HG03025 (cell line): ENCODE data around the gene HCAR3.
"Not testable (repeated sequence)": the region's sequence is repeated elsewhere in the genome, so short reads cannot be mapped to it uniquely, and the experiment has no call there.

Experiments
- ATAC-seq: cut with Tn5 transposase; IDR thresholded peaks from one replicate; pipeline ENCODE4 v1.9.1; 2021; ENCODE audit warnings: mild to moderate bottlenecking, moderate library complexity; ENCODE audit not compliant: unreplicated experiment, low FRiP score

Gene HCAR3

DNA sequence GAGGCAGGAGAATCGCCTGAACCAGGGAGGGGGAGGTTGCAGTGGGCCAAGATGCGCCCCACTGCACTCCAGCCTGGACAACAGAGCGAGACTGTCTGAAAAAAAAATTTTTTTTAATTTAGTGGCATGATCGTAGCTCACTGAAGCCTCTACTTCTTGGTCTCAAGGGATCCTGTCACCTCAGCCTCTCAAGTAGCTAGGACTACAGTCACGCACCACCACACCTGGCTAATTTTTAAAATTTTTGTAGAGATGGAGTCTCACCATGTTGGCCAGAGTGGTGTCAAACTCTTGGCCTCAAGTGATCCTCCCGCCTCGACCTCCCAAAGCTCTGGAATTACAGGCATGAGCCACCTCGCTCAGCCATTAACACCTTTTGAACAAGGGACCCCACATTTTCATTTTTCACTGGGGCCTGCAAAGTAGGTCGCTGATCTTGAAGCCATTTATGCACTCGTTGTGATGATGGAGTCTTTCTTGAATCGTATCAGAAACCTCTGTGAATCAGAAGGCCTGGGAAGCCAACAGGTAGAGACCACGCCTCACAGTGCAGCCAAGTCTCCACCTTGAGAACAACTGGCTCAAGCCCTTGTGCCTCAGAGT lies 8.1 kb upstream of the HCAR3 start:
- no peak for ATAC-seq

DNA sequence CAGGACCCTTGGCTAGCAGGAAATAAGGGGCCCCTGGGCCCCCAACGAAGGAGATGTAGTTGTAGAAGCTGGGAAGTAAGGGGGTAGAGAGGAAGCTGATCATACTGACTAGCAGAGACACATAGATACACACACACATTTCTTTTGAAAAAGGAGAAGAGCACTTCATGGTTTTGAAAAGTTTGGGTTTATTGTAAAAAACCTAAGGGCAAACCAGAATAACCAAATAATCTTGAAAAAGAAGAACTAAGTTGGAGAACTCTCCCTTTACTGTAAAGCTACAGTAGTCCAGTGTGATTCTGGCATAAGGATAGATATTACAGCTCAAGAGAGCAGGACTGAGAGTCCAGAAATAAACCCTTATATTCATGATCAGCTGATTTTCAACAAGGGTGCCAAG lies 5.8 kb upstream of the HCAR3 start:
- no peak for ATAC-seq

DNA sequence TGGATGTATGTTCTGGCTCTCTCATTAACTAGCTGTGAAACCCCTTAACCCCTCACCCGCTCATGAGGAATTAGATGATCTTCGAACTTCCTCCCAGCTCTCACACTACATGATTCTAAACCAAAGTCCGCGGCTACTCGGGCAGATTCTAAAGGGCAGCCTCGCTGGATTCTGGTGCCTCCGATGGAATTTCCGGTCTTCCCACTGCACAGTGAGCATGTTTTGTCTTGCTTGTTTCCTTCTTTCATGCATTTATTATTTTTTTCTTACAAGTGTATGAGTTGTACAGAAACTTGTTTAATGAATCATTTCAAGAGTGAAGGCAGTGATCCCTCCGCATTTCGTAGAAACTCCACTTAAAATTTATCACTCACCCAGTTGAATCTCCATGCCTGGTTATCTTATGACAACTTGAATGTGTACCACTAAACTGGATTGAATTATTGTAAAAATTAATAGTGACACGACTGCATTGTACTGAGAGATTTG lies 4.5 kb upstream of the HCAR3 start:
- ATAC-seq: no peak

DNA sequence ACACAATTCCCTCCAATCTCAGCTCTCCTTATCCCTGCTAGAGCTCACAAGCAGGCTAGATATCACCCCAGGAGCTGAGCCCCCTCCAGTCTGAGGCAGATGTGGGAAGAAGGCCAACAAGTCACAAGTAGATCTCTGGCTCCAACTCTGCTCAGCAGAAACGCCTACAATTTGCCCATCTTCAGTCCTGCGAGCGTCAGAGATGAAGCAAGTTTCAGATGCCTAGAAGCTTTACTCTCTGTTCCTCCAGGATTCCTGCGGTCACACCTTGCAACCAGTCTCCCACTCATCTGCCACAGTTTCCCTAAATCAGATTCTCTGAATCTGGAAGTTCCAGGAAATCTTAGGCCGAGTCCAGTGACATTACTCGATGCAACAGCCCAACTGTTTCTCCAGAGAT lies 1.4 kb downstream of the HCAR3 start:
- not testable (repeated sequence) for ATAC-seq

DNA sequence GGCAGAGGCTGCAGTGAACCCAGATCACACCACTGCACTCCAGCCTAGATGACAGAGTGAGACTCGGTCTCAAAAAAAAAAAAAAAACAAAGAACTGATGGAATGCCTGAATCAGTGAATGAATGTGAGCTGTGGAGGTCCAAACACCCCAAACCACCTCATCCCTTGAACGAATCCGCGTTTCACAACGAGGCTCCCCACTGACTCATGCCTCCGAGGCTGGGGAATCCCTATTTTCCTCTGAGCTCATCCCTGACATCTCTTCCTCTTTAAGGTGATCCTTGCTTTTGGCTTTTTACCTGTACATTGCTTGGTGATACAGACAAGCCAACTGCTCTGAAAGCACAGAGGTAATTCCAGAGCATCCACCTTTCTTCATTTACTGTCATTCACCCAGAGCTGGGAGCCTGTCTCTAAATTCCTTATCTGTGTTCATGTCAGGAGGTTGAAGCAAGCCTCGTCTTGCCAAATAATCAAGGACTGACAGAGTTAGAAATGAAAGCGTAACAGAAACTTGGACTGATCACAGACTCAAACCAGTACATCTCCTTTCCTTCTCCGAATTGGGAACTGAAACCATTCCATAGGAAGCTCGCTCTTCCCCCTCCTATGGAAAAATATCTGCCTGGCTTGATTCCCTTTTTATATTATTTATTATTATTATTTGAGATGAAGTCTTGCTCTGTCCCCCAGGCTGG lies 3.0 kb downstream of the HCAR3 start:
- ATAC-seq: not testable (repeated sequence)

DNA sequence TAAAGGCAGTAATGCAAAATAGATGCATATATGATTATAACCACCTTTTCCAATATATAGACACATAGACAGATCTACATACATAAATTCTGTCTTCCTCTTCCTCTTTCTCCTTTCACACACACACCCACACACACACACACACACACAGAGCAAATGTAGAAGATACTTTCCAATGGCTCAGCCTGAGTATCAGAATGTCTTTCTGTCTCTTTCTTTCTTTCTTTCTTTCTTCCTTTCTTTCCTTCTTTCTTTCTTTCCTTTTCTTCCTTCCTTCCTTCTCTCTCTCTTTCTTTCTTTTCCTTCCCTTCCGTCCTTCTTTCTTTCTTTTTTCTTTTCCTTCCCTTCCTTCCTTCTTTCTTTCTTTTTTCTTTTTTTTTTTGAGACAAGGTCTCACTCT lies 5.3 kb downstream of the HCAR3 start:
- not testable (repeated sequence) for ATAC-seq

DNA sequence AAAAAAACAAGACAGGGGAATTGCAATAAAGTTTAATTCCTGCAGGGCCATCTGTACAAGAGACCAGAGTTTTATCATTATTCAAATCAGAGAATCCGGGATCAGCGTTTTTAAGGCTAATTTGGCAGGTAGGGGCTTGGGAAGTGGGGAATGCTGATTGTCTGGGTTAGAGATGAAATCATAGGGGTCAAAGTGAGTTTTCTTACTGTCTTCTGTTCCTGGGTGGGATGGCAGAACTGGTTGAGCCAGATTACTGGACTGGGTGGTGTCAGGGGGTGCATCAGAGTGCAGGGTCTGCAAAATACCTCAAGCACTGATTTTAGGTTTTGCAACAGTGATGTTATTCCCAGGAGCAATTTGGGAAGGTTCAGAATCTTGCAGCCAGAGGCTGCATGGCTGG lies 6.3 kb downstream of the HCAR3 start:
- not testable (repeated sequence) for ATAC-seq

DNA sequence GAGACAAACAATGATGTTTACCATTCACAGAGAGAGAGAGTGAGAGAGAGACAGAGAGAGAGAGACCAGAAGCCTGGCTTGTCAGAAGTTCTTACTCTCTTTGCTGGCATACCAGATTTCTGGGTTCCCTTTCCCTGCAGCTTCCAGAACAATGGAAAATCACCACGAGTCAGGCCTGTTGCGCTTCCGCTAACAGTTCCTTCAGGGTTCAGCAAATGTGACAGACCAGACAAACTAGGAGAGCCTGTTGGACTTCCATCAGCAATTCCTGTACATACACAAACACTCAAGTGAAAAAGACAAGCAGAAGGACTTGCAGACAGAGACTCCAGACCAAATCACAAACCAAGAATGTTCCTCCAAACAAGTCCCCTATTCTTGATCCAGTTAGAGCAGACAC lies 7.3 kb downstream of the HCAR3 start:
- ATAC-seq: not testable (repeated sequence)

DNA sequence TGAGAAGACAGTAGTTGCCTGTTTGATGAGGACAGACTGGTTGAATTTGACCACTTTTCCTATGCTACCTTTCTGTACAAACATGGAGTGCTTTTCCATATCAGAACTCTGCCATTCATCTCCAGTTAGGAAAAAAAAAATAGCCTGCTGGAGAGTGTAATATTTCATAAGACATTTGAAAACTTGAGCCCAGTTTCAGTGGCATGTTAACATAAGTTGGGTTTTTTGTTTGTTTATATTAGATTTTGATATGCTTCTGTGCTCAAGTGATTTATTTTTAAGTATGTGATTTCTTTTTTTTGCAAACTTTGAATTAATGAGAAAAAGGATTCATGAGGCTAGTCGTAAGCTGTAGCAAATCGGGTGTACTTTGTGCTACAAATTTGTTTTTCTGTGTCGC lies 12.8 kb downstream of the HCAR3 start:
- ATAC-seq: not testable (repeated sequence)

DNA sequence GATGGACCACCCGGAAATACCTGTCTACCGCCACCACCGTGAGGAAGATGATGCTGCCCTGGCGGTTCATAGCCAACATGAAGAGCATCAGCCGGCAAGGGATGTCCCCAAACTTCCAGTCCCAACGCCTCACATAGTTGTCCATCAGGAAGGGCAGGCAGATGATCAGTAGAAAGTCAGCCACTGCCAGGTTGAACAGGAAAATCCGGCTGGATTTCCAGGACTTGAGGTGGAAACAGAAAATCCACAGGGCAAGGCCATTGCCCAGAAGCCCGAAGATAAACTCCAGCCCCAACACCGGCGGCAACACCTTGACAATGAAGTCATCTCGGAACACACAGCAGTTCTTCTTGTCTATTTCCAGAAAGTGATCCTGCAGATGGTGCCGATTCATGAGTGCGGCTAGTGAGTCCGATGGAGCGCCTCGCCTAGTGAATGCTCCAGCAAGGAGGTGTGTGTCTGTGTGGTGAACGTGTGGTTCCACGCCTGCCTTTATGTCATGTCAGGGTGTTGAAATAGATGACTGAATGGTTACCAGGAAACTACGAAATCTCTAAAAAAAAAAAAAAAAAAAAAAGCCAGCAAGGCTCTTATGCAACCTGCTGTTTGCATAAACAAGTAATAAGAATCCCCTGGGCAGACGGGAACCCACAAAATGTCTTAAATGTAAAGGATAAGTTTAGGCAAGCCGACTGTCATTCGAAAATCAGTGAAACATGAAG lies 13.6 kb downstream of the HCAR3 start, which contains the start of gene HCAR2:
Gene HCAR2 (minus strand): TSS at position 468 of the 722 bp plus-strand sequence. CDS start 74 bp downstream, at position 394.
- ATAC-seq: not testable (repeated sequence)

DNA sequence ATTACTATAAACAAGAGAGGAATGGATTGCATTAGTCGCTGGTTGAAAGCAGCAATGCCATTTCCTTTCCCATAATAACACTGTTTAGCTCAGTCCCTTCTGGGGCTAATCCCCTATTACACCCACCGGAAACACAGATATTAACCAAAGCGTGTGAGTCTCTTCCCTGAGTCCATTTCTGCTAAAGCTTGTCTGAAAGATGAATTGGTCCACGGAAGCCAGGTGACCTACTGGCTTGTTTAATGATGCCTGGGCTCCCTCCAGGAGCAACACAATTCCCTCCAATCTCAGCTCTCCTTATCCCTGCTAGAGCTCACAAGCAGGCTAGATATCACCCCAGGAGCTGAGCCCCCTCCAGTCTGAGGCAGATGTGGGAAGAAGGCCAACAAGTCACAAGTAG lies 15.1 kb downstream of the HCAR3 start:
- not testable (repeated sequence) for ATAC-seq

DNA sequence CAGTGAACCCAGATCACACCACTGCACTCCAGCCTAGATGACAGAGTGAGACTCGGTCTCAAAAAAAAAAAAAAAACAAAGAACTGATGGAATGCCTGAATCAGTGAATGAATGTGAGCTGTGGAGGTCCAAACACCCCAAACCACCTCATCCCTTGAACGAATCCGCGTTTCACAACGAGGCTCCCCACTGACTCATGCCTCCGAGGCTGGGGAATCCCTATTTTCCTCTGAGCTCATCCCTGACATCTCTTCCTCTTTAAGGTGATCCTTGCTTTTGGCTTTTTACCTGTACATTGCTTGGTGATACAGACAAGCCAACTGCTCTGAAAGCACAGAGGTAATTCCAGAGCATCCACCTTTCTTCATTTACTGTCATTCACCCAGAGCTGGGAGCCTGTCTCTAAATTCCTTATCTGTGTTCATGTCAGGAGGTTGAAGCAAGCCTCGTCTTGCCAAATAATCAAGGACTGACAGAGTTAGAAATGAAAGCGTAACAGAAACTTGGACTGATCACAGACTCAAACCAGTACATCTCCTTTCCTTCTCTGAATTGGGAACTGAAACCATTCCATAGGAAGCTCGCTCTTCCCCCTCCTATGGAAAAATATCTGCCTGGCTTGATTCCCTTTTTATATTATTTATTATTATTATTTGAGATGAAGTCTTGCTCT lies 16.4 kb downstream of the HCAR3 start:
- ATAC-seq: not testable (repeated sequence)

DNA sequence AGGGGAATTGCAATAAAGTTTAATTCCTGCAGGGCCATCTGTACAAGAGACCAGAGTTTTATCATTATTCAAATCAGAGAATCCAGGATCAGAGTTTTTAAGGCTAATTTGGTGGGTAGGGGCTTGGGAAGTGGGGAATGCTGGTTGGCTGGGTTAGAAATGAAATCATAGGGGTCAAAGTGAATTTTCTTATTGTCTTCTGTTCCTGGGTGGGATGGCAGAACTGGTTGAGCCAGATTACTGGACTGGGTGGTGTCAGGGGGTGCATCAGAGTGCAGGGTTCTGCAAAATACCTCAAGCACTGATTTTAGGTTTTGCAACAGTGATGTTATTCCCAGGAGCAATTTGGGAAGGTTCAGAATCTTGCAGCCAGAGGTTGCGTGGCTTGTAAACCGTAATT lies 19.7 kb downstream of the HCAR3 start:
- ATAC-seq: not testable (repeated sequence)

DNA sequence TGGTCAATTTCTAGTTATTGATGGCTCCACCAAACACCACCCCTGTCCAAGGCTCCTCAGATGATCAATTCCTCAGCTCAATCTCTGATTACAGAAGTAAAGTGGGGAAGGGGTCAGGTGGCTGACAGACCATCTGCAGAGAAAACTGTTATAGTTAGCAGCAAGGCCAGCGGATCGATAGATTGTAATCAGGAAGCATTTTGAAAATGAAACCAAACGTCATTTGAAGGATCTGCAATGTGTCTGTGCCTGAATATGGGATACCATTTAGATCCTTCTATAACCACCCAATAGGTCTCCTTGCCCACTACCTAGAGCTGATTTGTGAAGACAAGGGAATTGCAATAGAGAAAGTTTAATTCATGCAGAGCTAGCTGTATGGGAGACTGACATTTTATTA lies 25.0 kb downstream of the HCAR3 start:
- no peak for ATAC-seq

DNA sequence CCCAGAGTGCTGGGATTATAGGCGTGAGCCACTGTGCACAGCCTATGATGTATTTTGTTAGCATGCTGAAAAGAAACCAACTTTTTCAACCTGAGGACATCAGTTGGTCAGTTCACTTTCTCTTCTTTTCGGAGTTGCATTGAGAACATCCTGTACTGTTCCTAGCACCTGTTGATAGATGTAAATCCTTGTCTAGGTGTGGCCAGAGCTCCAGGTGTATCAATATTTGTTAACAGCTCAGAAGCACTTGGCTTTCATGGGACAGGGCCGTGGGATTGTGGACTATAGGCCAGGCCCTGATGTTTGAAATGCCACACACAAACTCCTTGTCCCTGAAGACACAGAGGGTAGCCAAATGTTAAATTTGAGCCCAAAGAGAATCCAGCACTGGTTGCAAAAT lies 28.3 kb downstream of the HCAR3 start:
- ATAC-seq: no peak

DNA sequence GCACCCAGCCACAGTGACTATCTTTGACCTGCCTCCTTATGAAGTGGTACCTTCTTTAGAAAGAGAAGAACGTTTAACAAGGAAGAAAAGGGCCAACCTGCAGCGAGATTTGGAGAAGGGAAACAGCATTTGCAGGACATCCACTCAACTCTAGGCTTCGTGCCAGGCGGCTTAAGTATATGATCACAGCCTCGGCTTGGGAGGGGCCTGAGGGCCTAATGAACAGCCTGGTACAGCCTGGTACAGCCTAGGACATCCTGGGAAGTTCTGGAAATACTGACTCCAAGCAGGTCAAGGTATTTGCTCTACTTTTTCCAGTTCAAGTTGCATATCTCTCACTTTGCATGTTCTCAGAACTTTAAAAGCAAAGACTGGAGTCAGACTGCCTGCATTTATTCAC lies 29.5 kb downstream of the HCAR3 start:
- ATAC-seq: no peak

DNA sequence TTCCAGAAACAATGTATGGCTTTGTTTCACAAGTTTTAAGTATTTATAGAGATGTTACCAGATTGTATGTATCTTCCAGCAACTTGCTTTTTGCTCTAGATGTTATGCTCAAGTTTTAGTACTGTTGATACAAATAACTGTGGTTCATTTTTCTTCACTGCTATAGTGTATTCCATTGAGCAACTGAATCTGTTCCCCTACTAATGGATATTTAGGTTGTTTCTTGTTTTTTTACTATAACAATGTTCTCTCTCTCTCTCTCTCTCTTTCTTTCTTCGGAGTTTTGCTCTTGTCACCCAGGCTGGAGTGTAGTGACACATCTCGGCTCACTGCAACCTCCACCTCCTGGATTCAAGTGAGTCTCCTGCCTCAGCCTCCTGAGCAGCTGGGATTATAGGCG lies 30.1 kb downstream of the HCAR3 start:
- ATAC-seq: no peak

DNA sequence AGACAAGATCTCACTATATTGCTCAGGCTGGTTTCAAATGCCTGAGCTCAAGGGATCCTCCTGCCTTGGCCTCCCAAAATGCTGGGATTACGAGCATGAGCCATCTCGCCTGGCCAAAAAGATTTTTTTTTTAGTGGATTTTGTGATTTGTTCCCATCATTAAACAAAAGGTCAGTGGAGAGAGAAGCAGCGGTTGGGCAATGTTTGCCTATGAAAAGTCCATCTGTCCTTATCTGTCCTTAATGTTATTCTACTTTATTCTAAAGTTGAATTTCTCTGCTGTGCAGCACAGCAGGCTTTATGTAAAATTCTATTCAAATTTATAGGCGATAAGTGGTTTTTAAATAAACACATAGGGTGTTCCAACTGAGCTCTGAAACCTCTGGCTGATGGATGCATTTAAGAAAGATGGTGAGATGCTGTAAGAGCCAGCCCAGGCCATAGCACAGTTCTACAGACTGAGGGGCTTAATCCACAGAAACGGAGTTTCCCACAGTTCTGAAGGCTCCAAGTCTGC lies 32.3 kb downstream of the HCAR3 start:
- ATAC-seq: no peak

DNA sequence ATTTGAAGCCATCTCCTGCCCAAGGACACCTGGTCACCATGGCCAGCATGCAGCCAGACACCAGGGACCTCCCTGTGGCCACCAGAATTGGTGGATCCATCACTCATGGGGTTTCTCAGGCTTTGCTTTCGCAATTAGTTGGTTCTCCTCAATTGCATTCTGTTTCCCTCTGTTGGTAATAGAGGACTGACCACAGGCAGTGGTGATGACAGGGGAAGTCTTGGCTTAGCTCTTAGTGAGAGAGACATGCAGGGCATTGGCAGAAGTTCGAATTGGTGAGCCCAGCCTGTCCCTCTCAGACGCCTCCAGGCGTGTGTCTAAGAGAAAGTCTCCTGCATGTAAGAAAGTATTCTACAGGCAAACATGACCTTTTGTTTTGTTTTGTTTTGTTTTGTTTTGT lies 34.8 kb downstream of the HCAR3 start:
- ATAC-seq: no peak

DNA sequence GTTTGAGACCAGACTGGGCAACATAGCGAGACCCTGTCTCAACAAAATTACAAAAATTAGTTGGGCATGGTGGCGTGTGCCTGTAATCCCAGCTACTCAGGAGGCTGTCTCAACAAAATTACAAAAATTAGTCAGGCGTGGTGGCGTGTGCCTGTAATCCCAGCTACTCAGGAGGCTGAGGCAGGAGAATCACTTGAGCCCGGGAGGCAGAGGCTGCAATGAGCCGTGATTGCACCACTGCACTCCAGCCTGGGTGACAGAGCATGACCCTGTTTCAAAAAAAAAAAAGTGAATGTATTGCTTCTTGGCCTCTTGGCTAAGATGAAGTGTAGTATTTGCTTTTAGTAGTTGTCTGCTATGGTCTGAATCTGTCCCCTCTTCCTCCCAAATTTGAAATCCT lies 35.6 kb downstream of the HCAR3 start:
- not testable (repeated sequence) for ATAC-seq

DNA sequence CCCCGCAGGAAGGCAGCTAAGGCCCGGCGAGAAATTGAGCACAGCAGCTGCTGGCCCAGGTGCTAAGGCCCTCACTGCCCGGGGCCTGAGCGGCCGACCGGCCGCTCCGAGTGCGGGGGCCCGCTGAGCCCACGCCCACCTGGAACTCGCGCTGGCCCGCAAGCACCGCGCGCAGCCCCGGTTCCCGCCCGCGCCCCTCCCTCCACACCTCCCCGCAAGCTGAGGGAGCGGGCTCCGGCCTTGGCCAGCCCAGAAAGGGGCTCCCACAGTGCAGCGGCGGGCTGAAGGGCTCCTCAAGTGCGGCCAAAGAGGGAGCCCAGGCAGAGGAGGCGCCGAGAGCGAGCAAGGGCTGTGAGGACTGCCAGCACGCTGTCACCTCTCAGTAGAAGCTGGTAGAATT lies 39.8 kb downstream of the HCAR3 start:
- ATAC-seq: not testable (repeated sequence)
